CD4-positive, alpha-beta T cell treated with Interferon gamma for 1 hour (primary cell): ENCODE data around the gene KRT78.
"Not testable (repeated sequence)": the region's sequence is repeated elsewhere in the genome, so short reads cannot be mapped to it uniquely, and the experiment has no call there.

Experiments
- DNase-seq: peaks from one replicate; pipeline ENCODE4 v3.0.0-alpha.2; 2020

The KRT78 gene

GRCh38 chr12:52871291-52872039 is 22.7 kb upstream of the KRT78 start:
- DNase-seq, result peak; percentile 41

DNA sequence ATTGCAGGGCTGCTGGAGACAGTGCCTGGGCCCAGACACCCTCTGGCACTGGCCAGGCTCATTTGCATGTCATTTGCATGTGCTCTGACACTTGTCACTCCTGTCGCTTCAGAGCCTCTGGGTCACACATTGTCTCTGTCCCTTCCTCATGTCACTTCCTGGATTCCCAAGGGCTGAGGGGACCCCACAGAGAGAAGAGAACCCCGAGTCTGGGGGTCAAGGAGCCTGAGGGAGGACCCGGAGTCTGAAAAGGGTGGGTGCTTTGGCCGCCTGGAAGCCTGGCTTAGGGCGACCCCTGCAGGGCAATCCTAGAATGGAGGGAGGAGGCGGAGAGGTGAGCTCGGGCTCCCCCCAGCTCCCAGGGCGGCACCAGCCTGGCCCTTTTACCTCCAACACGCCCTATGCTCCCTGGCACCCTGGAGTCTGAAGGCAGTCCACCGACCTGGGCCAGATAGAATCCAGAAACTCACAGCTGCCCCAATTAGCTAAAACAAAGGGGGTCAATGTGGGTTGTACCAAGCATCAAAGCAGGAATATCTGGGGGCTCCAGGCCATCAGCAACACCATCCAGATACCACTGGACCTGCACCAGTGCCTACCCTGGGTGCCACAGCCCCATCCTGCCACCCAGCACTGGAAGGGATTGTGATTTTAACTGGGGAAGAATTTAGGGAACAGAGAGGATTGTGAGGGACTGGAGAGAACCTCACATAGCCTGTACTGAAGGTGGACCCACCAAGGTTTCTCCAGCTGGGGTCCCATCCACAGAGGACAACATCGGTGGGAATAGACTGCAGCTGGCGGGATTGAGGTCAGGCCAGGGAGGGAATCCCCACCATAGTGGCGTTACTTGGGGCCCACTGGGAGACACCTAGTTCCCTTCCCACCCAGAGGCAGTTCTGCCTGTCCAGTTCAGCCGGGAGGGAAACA is 21.8 kb upstream of the KRT78 start:
- peak; percentile 60 for DNase-seq

DNA sequence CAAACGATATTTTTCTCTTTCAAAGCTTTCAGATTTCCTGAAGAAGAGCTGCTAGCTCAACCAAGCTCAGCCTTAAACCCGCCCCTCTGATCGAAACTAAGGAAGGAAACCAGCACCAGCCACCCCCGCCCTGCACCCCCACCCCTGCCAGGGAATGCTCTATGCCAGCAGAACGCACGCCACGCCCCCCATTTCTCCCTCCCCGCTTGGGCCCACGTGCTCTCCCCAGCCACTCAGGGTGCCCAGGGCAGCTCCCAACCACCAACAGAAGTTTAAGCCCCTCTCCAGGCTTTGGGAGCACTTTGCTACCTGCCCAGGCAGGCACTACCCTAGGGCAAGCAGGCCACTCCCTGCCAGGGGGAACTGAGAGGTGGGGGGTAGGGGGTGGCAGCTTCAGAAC is 18.8 kb upstream of the KRT78 start:
- DNase-seq, result peak; percentile 51

DNA sequence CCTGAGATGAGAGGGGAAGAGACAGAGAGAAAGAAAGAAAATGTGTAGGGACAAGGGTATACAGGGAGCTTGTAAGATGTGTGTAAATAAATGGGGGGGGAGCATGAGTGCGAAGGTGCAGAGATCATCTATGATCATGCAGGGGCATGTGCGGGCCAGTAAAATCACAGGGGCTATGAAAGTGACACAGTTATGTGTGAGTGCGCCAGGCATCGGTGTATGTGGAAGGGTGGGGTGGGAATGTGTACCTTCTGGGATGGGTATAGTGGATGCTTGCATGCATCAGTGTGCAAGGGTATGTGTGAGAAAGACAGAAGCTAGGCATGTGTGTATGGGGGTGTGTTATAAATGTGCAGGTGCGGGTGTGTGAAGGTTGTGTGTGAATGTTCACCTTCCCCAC is 18.4 kb upstream of the KRT78 start:
- DNase-seq, result no peak

DNA sequence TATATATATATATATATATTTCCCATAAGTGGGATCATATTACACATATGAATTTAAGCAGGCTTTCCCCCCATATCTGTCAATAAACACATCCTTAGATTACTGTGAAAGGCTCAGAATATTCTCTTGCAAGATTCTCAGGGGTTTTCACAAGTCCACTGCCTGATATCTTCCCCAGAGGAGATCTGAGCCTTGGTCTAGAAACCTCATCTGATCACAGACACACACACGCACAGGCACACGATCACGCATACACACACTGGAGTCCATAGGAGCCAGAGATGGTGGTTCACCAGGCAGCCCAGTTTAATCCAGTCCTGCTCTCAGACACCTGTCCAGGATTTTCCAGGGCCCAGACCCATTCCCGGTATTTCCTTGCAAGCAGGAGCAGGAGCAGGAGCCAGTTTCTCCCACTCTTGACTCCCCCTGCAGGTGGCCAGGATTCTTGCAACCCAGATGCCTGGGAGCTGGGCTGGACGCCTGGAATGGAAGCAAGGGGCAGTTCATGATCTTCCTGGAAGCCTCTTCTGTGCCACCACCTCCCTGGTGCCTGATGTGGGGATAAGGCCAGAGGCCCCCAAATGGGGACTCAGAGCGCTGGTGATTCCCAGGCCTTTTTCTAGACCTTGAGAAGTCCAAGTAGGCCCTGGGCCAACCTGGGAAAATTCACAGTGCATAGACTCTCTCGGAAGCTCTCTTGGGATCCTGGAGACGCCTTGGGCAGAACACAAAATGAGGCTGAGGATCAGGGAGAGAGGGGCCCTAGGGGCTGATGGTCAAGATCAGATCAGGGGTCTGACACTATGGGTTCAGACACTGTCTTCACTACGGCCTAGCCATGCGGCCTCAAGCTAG is 16.5 kb upstream of the KRT78 start:
- DNase-seq, result no peak

DNA sequence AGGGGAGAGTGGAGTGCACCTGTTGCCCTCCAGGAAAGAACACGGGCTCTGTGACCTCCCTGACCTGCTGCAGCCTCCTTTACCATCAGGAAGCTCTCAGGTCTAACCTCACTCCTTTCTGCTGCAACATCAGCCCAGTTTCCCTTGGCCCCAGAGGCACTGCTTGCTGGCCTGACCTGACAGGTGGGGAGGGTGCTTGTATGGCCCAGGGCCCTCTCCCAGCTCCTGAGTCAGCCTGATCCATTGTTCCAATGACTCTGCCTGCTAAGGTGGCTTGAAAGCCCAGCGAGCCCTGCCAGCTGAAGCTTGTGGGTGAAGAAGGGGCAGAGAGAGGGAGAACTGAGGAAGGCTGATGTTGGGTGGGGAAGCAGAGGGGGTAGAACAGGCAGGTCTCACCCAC is 13.2 kb upstream of the KRT78 start:
- no peak for DNase-seq

GRCh38 chr12:52861511-52861910 is 12.7 kb upstream of the KRT78 start:
- DNase-seq, result no peak

DNA sequence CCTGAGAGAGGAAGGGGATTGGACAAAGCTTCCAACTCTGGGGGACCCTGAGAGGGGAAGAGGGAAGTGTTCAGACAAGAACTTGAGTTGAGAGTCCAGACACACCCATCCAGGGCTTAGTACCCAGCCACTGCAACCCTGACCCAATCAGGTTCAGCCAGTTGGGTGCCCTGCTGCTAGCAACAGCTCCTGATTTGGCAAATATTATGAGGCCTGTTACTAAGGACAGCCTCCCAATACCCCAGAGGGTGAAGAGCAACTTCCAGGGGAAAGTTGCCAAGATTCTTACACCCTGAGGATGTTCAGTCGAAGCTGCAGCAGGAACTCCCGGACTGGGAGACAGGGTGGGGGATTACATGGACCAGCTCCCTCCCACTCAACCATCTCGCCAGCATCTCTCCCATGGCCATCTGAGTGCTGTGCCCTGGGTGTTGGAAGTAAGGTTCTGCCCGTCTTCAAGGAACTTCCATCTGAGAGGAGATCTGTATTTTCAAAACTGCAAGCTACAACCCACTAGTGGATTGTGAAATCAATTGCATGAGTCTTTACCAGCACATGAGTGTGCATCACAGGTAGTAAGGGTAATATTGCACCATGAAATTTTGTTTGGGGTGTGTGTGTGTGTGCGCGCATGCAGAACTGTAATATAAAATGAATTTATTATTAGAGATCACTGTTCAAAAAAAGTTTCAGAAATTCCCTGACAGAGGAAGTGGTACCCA is 11.5 kb upstream of the KRT78 start:
- DNase-seq, result no peak

GRCh38 chr12:52857500-52857899 is 8.7 kb upstream of the KRT78 start:
- no peak for DNase-seq

DNA sequence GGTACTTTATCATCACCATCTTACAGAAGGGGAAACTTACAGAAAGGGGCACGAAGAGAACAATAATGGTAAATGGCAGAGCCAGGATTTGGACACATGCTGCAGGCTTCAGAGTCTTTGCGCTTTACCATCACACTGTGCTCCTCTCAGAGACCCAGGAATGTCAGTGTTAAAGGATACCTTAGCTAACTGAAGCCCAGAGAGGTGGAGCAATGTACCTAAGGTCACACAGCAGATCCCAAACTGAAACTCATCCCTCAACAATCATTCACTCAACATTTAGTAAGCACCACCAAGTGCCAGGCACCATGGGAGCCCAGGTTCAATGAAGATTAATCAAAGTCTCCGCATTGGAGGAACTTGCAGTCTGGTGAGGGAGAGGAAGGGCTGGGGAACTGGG is 8.0 kb upstream of the KRT78 start:
- no peak for DNase-seq

GRCh38 chr12:52856077-52856476 is 7.3 kb upstream of the KRT78 start:
- not testable (repeated sequence) for DNase-seq

GRCh38 chr12:52851787-52852186 is 3.0 kb upstream of the KRT78 start:
- DNase-seq, result no peak

DNA sequence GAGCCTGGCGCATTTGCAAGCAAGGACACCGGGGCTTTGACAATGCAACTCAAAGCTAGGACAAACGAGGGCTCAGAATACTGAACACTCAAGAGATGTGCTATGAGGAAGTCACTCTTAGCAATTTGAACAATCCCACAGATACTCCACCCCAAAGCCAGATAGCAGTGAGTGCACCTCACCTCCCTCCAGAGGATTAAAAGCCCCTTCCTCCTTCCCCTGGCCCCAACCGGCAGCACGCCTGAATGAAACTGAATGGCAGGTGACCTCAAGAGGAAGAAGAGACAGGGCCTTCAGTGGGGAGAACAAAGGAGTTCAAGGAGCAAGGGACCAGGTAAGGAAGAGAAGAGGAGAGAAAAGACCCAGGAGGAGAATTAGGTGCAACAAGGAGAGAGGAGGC is 1.9 kb upstream of the KRT78 start:
- no peak for DNase-seq

DNA sequence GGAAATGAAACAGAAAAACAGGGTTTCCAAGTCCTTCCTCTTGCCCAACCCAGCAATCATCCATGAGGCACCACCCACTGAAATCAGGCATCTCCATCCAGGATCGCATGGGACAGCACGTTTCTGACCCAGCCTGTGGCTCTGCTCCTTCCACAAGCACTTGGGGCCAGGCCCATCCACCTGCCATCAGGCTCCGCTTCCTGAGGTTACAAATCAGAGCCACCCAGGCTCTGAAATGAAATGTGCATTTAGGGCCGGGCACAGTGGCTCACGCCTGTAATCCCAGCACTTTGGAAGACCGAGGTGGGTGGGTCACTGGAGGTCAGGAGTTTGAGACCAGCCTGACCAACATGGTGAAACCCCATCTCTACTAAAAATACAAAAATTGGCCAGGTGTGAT is 717 bp upstream of the KRT78 start:
- DNase-seq, result no peak

GRCh38 chr12:52847335-52848102 is 1.3 kb downstream of the KRT78 start:
- no peak for DNase-seq

DNA sequence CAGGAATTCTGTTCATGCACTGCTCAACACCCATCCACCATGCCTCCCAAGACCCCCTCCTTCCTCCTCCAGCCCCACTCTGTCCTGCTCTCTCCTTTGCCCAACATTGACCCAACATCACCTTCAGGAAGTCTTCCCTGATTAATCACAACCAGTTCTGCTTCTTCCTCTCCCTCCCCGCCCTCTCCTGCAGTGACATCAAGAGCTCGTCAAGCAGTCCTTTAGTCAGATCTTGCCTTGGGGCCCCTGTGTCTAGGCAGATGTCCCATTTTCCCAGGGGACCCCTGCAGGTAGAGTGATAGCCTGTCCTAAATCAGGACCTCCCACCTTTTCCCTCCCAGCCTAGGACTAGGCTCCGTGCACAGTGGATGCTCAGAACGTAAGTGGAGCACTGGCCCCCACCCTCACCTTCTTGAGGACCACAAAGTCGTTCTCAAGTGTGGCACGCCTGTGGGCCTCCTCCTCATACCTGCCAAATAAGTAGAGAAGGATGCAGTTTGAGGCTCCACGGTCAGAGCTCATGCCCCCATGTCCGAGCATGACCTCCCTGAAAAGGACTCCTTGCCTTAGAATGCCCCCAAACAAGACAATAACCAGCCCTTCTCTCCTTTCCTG is 2.3 kb downstream of the KRT78 start:
- DNase-seq, result no peak

DNA sequence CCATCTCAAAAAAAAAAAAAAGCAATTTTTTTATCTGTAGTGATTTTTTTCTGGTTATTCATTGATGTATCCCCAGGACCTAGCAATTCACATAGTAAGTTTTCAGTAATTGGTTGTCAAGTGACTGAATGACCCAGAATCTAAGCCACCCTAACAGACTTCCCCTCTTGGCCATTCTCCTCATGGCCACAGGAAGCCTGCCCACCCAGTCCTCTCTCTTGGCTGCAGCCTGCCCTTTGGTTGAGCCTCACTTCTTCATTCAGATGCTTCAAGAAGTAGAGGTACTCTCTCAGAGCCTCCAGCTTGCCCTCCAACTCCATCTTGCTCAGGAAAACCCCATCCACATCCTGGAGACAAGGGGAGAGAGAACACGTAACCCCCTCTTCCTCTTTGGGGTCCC is 2.8 kb downstream of the KRT78 start:
- DNase-seq, result no peak

- DNase-seq, result no peak
Observed at GRCh38 chr12:52844386-52844785, 4.4 kb downstream of the KRT78 start.

DNA sequence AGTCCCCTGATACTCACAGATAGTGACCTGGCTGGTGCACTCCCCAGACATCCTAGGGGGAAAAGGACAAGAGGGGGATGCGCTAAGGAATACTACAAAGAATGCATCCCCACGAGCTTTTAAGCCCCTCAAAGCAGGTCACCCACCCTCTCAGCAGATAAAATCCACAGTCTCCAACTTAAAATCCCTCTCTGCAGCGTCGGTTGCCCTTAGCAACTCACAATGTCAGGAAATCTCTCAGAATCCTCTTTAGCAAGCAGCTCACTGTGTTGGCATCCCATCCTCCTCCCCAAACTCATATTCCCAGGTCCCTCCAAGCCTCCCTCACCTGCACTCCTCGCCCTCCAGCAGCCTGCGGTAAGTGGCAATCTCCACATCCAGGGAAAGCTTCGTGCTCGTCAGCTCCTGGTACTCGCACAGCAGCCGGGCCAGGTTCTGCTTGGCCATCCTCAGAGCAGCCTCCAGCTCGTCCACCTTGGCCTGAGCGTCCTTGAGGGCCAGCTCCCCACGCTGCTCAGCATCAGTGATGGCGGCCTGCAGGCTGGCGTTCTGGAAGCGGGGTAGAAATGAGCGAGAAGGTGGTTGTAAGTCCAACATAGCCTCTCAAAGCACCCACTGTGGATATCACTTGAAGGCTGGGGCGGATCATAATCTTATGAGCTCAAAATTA is 9.2 kb downstream of the KRT78 start:
- DNase-seq, result no peak

- DNase-seq, result no peak
Observed at GRCh38 chr12:52838609-52839435, 10.0 kb downstream of the KRT78 start.
